HCT116 (cell line): ENCODE results near the gene OR1F1. TPM values are rescaled to one million over a fixed set of nuclear protein-coding genes. Genes with fewer than 3 reads are reported as not detected.

ENCODE experiments used
- ATAC-seq: fragments of 200-7000 bp; cut with Tn5 transposase; 2 replicates; pipeline ENCODE4 v1.9.1; 2020; ENCODE audit warnings: mild to moderate bottlenecking, moderate library complexity
- BruUV-seq: library from RNA; stranded (reverse); fragments of 400-500 nt; replicated peaks from 2 replicates; lab custom pipeline; 2021; lab: Mats Ljungman, UMichigan
- CTCF ChIA-PET: fragments of 300-600 bp; sonication (Branson Sonifier 250); formaldehyde crosslinking; loops from one replicate; lab custom pipeline; 2021; ENCODE audit warnings: antibody characterized with exemption; lab: Charles Lee
- POLR2A ChIA-PET: fragments of 300-600, 350-600 bp; sonication (Branson Sonifier 250); formaldehyde crosslinking; loops from one replicate; lab custom pipeline; 2021; ENCODE audit warnings: antibody characterized with exemption; lab: Charles Lee
- RAD21 ChIA-PET, 2 experiments: fragments of 300-600 bp; sonication (Branson Sonifier 250); formaldehyde crosslinking; loops; one replicate each; lab custom pipeline; 2023; ENCODE audit warnings: low total read pairs in 2 of 2; ENCODE audit not compliant: uncharacterized antibody in 2 of 2, unreplicated experiment in 2 of 2, low non-redundant PET in 1 of 2; lab: Charles Lee
- DNase-seq: peaks from one replicate; pipeline ENCODE4 v3.0.0-alpha.2; 2010; ENCODE audit warnings: low read depth, low spot score
- H2AFZ ChIP-seq: fragments of 200-600 bp; shearing (Covaris generic), sonication (generic); 2 replicates; pipeline ENCODE4 v1.6.1; 2017; ENCODE audit warnings: low read depth, mixed run types, mixed read lengths, antibody characterized with exemption, low read length; ENCODE audit not compliant: poor library complexity, severe bottlenecking
- H3K27ac ChIP-seq: 2 replicates; pipeline ENCODE4 v1.5.1; 2012; ENCODE audit warnings: low read depth, low read length
- H3K27me3 ChIP-seq: fragments of 200-600 bp; sonication (generic); 2 replicates; pipeline ENCODE4 v1.6.1; 2016; ENCODE audit warnings: mixed run types, low read length, mixed read lengths; ENCODE audit not compliant: insufficient read depth
- H3K36me3 ChIP-seq, 2 experiments: fragments of 200-500 bp in 1 of 2; fragments of 200-600 bp in 1 of 2; sonication (Bioruptor generic) in 1 of 2; sonication (generic) in 1 of 2; 2 replicates each; pipeline versions ENCODE4 v1.5.1 to v1.6.1; 2014 to 2016; ENCODE audit warnings: low read length in 2 of 2, inconsistent platforms in 1 of 2, mixed read lengths in 1 of 2, mixed run types in 1 of 2; ENCODE audit not compliant: insufficient read depth in 2 of 2, control insufficient read depth in 1 of 2
- H3K4me1 ChIP-seq, 2 experiments: fragments of 200-600 bp in 1 of 2; sonication (generic) in 1 of 2; 2 replicates each; pipeline versions ENCODE4 v1.5.1 to v1.6.1; 2012 to 2017; ENCODE audit warnings: low read length in 2 of 2, inconsistent platforms in 1 of 2, mild to moderate bottlenecking in 1 of 2, mixed read lengths in 1 of 2, mixed run types in 1 of 2, moderate library complexity in 1 of 2; ENCODE audit not compliant: insufficient read depth in 2 of 2, control insufficient read depth in 1 of 2
- H3K4me2 ChIP-seq: fragments of 200-600 bp; sonication (generic); 2 replicates; pipeline ENCODE4 v1.6.1; 2017; ENCODE audit warnings: mixed run types, low read length, mixed read lengths
- H3K4me3 ChIP-seq, 2 experiments: fragments of 200-600 bp in 1 of 2; sonication (generic) in 1 of 2; replicated peaks in 1 of 2; 2 replicates each; pipeline ENCODE4 v1.5.1; 2011 to 2016; ENCODE audit warnings: low read length in 2 of 2, control low read depth in 1 of 2, low read depth in 1 of 2, mild to moderate bottlenecking in 1 of 2, mixed read lengths in 1 of 2, mixed run types in 1 of 2
- H3K79me2 ChIP-seq: fragments of 200-600 bp; sonication (generic); 2 replicates; pipeline ENCODE4 v1.6.1; 2017; ENCODE audit warnings: mild to moderate bottlenecking, mixed run types, low read length, moderate library complexity, mixed read lengths; ENCODE audit not compliant: insufficient read depth
- H3K9ac ChIP-seq: fragments of 200-600 bp; sonication (generic); 2 replicates; pipeline ENCODE4 v1.6.1; 2016; ENCODE audit warnings: low read length, mixed read lengths
- H3K9me2 ChIP-seq: fragments of 200-600 bp; sonication (generic), shearing (Covaris generic); 2 replicates; pipeline ENCODE4 v1.6.1; 2017; ENCODE audit warnings: mixed run types, mild to moderate bottlenecking, moderate library complexity; ENCODE audit not compliant: insufficient read depth
- H3K9me3 ChIP-seq, 2 experiments: fragments of 200-500 bp in 1 of 2; fragments of 200-600 bp in 1 of 2; sonication (Bioruptor generic) in 1 of 2; sonication (generic) in 1 of 2; 2 replicates each; pipeline ENCODE4 v1.6.1; 2014 to 2017; ENCODE audit warnings: low read length in 2 of 2, mixed read lengths in 2 of 2, inconsistent platforms in 1 of 2, low read depth in 1 of 2, mild to moderate bottlenecking in 1 of 2, mixed run types in 1 of 2, moderate library complexity in 1 of 2; ENCODE audit not compliant: control insufficient read depth in 1 of 2, insufficient read depth in 1 of 2
- H4K20me1 ChIP-seq: fragments of 200-600 bp; sonication (generic), shearing (Covaris generic); 2 replicates; pipeline ENCODE4 v1.6.1; 2017; ENCODE audit warnings: mixed run types, mild to moderate bottlenecking, moderate library complexity; ENCODE audit not compliant: insufficient read depth
- CEBPB ChIP-seq: IDR thresholded peaks from 2 replicates; pipeline ENCODE4 v1.6.1; 2012; ENCODE audit warnings: low read depth
- JUND ChIP-seq: IDR thresholded peaks from 2 replicates; pipeline ENCODE4 v1.6.1; 2012
- POLR2AphosphoS5 ChIP-seq: IDR thresholded peaks from 2 replicates; pipeline ENCODE4 v1.6.1; 2011; ENCODE audit warnings: mild to moderate bottlenecking, low read depth, low read length, moderate library complexity
- TCF7L2 ChIP-seq: IDR thresholded peaks from 2 replicates; pipeline ENCODE4 v1.7.0; 2011; ENCODE audit warnings: borderline replicate concordance, inconsistent platforms; ENCODE audit not compliant: insufficient read depth, insufficient read length; ENCODE audit errors: extremely low read depth
- YY1 ChIP-seq: IDR thresholded peaks from 2 replicates; pipeline ENCODE4 v1.6.1; 2011; ENCODE audit warnings: low read length, low read depth, moderate library complexity, mild to moderate bottlenecking; ENCODE audit not compliant: insufficient replicate concordance; ENCODE audit errors: extremely low read depth
- ZNF274 ChIP-seq: fragments of 200-500 bp; sonication (Bioruptor generic); IDR thresholded peaks from 2 replicates; pipeline ENCODE4 v1.6.1; 2014; ENCODE audit warnings: mild to moderate bottlenecking, low read depth, low read length, inconsistent platforms
- intact Hi-C: fragments of 100-400 bp; cut with micrococcal nuclease; formaldehyde crosslinking; loops from 2 replicates; pipeline ENCODE4 v1.10.0; 2022
- total RNA-seq: library from RNA; stranded (reverse); gene quantifications from one replicate; pipeline ENCODE4 v1.2.1, GENCODE V29; 2021; ENCODE audit not compliant: unreplicated experiment
- TF ChIP-seq, protein P1 (sequence below): IDR thresholded peaks from 2 replicates; pipeline ENCODE4 v1.6.1; 2011; ENCODE audit warnings: mild to moderate bottlenecking, low read length, moderate library complexity; ENCODE audit not compliant: insufficient replicate concordance; ENCODE audit errors: extremely low read depth
- TF ChIP-seq, protein P2 (sequence below): IDR thresholded peaks from 2 replicates; pipeline ENCODE4 v1.6.1; 2012

The OR1F1 gene
- total RNA-seq, 1 experiment from 2014 or later = not detected

DNA sequence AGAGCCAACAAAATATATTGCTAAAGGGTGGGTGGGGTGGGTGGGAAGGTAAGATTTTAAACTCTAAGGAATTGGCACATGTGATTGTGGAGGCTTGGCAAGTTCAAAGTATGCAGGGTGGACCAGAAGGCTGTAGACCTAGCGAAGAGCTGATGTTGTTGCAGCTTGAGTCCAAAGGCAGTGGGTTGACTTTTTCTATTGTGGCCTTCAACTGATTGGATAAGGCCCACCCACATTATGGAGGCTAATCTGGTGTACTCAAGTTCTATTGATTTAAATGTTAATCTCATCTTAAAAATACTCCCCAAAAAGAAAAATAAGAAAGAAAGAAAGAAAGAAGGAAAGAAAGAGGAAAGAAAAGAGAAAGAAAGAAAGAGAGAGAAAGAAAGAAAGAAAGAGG, 24.6 kb downstream of the OR1F1 start:
- Histone ChIP-seq H3K27ac (no peak overlapping the region), H3K79me2 (no peaks in the 10 kb centered on the region), H3K4me1 (no peaks in the 10 kb centered on the region), H3K27me3 (no peaks in the 10 kb centered on the region), H3K9ac (no peak overlapping the region), H3K4me3 (no peak overlapping the region), H3K4me2 (no peak overlapping the region), H4K20me1 (no peaks in the 10 kb centered on the region), H3K9me2 (no peaks in the 10 kb centered on the region), H2AFZ (no peak overlapping the region), H3K9me3 (no peaks in the 10 kb centered on the region; a peak in 1 of 4 replicates), H3K36me3 (no peaks in the 10 kb centered on the region)
- no peak for ATAC-seq
- intact Hi-C loops = no loop called here
- ChIA-PET POLR2A (no interaction called here), CTCF (no interaction called here), RAD21 (no interaction called here)
- BruUV-seq = no TSS peak
- TF ChIP-seq, protein P1, sequence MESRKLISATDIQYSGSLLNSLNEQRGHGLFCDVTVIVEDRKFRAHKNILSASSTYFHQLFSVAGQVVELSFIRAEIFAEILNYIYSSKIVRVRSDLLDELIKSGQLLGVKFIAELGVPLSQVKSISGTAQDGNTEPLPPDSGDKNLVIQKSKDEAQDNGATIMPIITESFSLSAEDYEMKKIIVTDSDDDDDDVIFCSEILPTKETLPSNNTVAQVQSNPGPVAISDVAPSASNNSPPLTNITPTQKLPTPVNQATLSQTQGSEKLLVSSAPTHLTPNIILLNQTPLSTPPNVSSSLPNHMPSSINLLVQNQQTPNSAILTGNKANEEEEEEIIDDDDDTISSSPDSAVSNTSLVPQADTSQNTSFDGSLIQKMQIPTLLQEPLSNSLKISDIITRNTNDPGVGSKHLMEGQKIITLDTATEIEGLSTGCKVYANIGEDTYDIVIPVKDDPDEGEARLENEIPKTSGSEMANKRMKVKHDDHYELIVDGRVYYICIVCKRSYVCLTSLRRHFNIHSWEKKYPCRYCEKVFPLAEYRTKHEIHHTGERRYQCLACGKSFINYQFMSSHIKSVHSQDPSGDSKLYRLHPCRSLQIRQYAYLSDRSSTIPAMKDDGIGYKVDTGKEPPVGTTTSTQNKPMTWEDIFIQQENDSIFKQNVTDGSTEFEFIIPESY = no peak
- no peak for TF ChIP-seq CEBPB
- no peak for TF ChIP-seq JUND
- TF ChIP-seq YY1 = no peak
- TF ChIP-seq ZNF274 = no peak
- TF ChIP-seq POLR2AphosphoS5 = no peak
- TF ChIP-seq, protein P2, sequence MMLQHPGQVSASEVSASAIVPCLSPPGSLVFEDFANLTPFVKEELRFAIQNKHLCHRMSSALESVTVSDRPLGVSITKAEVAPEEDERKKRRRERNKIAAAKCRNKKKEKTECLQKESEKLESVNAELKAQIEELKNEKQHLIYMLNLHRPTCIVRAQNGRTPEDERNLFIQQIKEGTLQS = no peak
- TF ChIP-seq TCF7L2 = no peak
- no peak for DNase-seq
